GM23248 (cell line): ENCODE results near the gene DNAJC7. TPM values are rescaled to one million over a fixed set of nuclear protein-coding genes. Genes with fewer than 3 reads are reported as not detected.

Source experiments
- DNase-seq: peaks from one replicate; pipeline ENCODE4 v3.0.0-alpha.2; 2015
- H2AFZ ChIP-seq: fragments of 200-600 bp; sonication (generic); 2 replicates; pipeline ENCODE4 v1.6.1; 2016; ENCODE audit warnings: antibody characterized with exemption
- H3F3A ChIP-seq: fragments of 200-600 bp; sonication (generic); 2 replicates; pipeline ENCODE4 v1.6.1; 2016; ENCODE audit warnings: mild to moderate bottlenecking, antibody characterized with exemption, mixed run types; ENCODE audit not compliant: insufficient read depth
- H3K27ac ChIP-seq: fragments of 200-600 bp; sonication (generic); 2 replicates; pipeline ENCODE4 v1.5.1; 2016; ENCODE audit warnings: mild to moderate bottlenecking
- H3K27me3 ChIP-seq: fragments of 200-600 bp; sonication (generic); replicated peaks from 2 replicates; pipeline ENCODE4 v1.6.1; 2016; ENCODE audit warnings: mild to moderate bottlenecking; ENCODE audit not compliant: insufficient read depth
- H3K36me3 ChIP-seq: fragments of 200-600 bp; sonication (generic); 2 replicates; pipeline ENCODE4 v1.6.1; 2016; ENCODE audit warnings: low read depth, mild to moderate bottlenecking
- H3K4me1 ChIP-seq: fragments of 200-600 bp; sonication (generic); 2 replicates; pipeline ENCODE4 v1.6.1; 2016; ENCODE audit warnings: mild to moderate bottlenecking; ENCODE audit not compliant: insufficient read depth
- H3K4me2 ChIP-seq: fragments of 200-600 bp; sonication (generic); one replicate; pipeline ENCODE4 v1.6.1; 2016; ENCODE audit warnings: mild to moderate bottlenecking; ENCODE audit not compliant: unreplicated experiment
- H3K4me3 ChIP-seq: fragments of 200-600 bp; sonication (generic); 2 replicates; pipeline ENCODE4 v1.5.1; 2016; ENCODE audit warnings: mild to moderate bottlenecking
- H3K79me2 ChIP-seq: fragments of 200-600 bp; sonication (generic); 2 replicates; pipeline ENCODE4 v1.6.1; 2016; ENCODE audit warnings: mild to moderate bottlenecking; ENCODE audit not compliant: insufficient read depth
- H3K9ac ChIP-seq: fragments of 200-600 bp; sonication (generic); 2 replicates; pipeline ENCODE4 v1.6.1; 2016; ENCODE audit warnings: mild to moderate bottlenecking
- H3K9me2 ChIP-seq: fragments of 200-600 bp; sonication (generic); 2 replicates; pipeline ENCODE4 v1.6.1; 2016; ENCODE audit warnings: mixed run types, mild to moderate bottlenecking, moderate library complexity; ENCODE audit not compliant: insufficient read depth
- H3K9me3 ChIP-seq: fragments of 200-600 bp; sonication (generic); one replicate; pipeline ENCODE4 v1.6.1; 2017; ENCODE audit warnings: low read depth
- H4K20me1 ChIP-seq: fragments of 200-600 bp; sonication (generic); 2 replicates; pipeline ENCODE4 v1.6.0; 2016; ENCODE audit not compliant: insufficient read depth
- EZH2 ChIP-seq: fragments of 200-600 bp; sonication (generic); IDR thresholded peaks from 2 replicates; pipeline ENCODE4 v1.6.1; 2018; ENCODE audit warnings: antibody characterized with exemption, mild to moderate bottlenecking; ENCODE audit not compliant: insufficient read depth, poor library complexity, severe bottlenecking
- EZH2phosphoT487 ChIP-seq: fragments of 200-600 bp; sonication (generic); IDR thresholded peaks from 2 replicates; pipeline ENCODE4 v1.6.1; 2018; ENCODE audit warnings: antibody characterized with exemption, moderate library complexity, mild to moderate bottlenecking, low read depth; ENCODE audit not compliant: insufficient read depth
- WGBS, 2 experiments: methylation state at CpG; one replicate each; pipeline ENCODE4 v1.1.6; 2015 to 2017; ENCODE audit warnings: low lambda C conversion rate in 2 of 2, low coverage in 1 of 2; ENCODE audit errors: missing lambda C conversion rate in 2 of 2; 5-methylcytosine and 5-hydroxymethylcytosine counted together
- in situ Hi-C: fragments of 300-500 bp; cut with MboI; formaldehyde crosslinking; loops from 2 replicates; pipeline ENCODE4 v1.15.0; 2020
- polyA plus RNA-seq: library from polyadenylated mRNA; unstranded; fragments of >200 nt; fragmentation: Nextera tagmentation; extraction: Ambion mirVana; gene quantifications from 2 replicates; pipeline ENCODE4 v1.2.1, GENCODE V29; 2016
- total RNA-seq: library from RNA; depleted of rRNA; stranded (reverse); fragments of >200 nt; shearing (Covaris generic); gene quantifications from 2 replicates; pipeline ENCODE4 v1.2.3, GENCODE V29; 2014

Gene DNAJC7
- total and polyA plus RNA-seq, 2 experiments from 2014 or later = 61.6 to 73.5 TPM

DNA sequence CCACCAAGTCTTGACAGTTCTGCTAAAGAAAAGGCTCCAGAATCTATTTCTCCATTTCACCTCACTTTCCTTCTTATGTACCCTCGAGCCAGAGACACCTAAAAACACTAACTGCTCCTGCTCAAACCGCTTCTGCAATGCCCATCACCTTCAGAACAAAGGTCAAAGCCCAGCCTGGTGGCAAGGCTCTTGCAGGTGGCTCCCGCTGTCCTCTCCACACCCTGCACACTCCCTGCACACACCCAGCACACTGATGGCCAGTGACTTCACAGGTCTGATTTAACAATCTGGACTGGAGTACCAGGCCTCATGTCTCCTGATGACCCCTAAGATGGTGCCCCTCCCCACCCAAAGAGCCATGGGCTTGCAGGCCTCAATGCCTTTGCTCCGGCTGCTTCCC is 43.0 kb upstream of the DNAJC7 start:
- WGBS, 2 experiments = 37 to 57% methylated on average over 3 to 4 of the region's 4 CpGs
- Histone ChIP-seq H3K9me2 (no peaks in the 10 kb centered on the region), H3F3A (no peaks in the 10 kb centered on the region), H3K4me2 (no peak overlapping the region), H3K4me3 (no peak overlapping the region), H3K79me2 (no peaks in the 10 kb centered on the region), H4K20me1 (no peaks in the 10 kb centered on the region), H2AFZ (no peak overlapping the region), H3K27me3 (peaks cover 1% of the 10 kb centered on the region; the same call in 1 of the 2 replicates), H3K4me1 (no peaks in the 10 kb centered on the region), H3K36me3 (no peaks in the 10 kb centered on the region), H3K9me3 (no peaks in the 10 kb centered on the region), H3K9ac (no peak overlapping the region), H3K27ac (no peak overlapping the region)
- DNase-seq = no peak
- TF ChIP-seq EZH2 = no peak
- no peak for TF ChIP-seq EZH2phosphoT487
- in situ Hi-C loops = no loop called here

GRCh38 chr17:42059815-42060214 is 42.6 kb upstream of the DNAJC7 start:
- in situ Hi-C loops = no loop called here
- Histone ChIP-seq H3K27ac (no peak overlapping the region), H3K79me2 (no peaks in the 10 kb centered on the region), H3K4me2 (no peak overlapping the region), H3K9me2 (no peaks in the 10 kb centered on the region), H3K27me3 (peaks cover 5% of the 10 kb centered on the region; the same call in 1 of the 2 replicates), H3K36me3 (no peaks in the 10 kb centered on the region), H3K4me1 (no peaks in the 10 kb centered on the region), H4K20me1 (no peaks in the 10 kb centered on the region), H3K9ac (no peak overlapping the region), H3F3A (no peaks in the 10 kb centered on the region), H3K9me3 (no peaks in the 10 kb centered on the region), H2AFZ (no peak overlapping the region), H3K4me3 (no peak overlapping the region)
- WGBS, 2 experiments = 36 to 42% methylated on average over 4 of the region's 4 CpGs
- TF ChIP-seq EZH2 = no peak
- no peak for TF ChIP-seq EZH2phosphoT487
- DNase-seq = no peak

GRCh38 chr17:42058063-42058462 is 40.8 kb upstream of the DNAJC7 start:
- Histone ChIP-seq H3K4me3 (no peak overlapping the region), H3K9me3 (no peaks in the 10 kb centered on the region), H3K4me2 (no peak overlapping the region), H3K27me3 (peaks cover 14% of the 10 kb centered on the region), H3K36me3 (no peaks in the 10 kb centered on the region), H3K9me2 (no peaks in the 10 kb centered on the region), H3K79me2 (no peaks in the 10 kb centered on the region), H3K27ac (no peak overlapping the region), H3K9ac (no peak overlapping the region), H3F3A (no peaks in the 10 kb centered on the region), H2AFZ (no peak overlapping the region), H4K20me1 (no peaks in the 10 kb centered on the region), H3K4me1 (no peaks in the 10 kb centered on the region)
- in situ Hi-C loops = no loop called here
- 43 to 52% methylated on average over 7 of the region's 7 CpGs for WGBS, 2 experiments
- no peak for DNase-seq
- no peak for TF ChIP-seq EZH2phosphoT487
- no peak for TF ChIP-seq EZH2

DNA sequence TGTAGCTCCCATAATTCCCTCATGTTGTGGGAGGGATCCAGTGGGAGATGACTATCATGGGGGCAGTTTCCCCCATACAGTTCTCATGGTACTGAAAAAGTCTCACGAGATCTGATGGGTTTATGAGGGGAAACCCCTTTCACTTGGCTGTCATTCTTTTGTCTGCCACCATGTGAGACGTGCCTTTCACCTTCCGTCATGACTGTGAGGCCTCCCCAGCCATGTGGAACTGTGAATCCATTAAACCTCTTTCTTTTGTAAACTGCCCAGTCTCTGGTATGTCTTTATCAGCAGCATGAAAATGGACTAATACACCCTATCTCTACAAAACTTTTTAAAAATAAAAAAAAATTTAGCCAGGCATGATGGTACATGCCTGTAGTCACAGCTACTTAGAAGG is 39.4 kb upstream of the DNAJC7 start:
- H3F3A ChIP-seq = no peaks in the 10 kb centered on the region
- no peak overlapping the region for H3K4me3 ChIP-seq
- no peaks in the 10 kb centered on the region for H3K36me3 ChIP-seq
- no peaks in the 10 kb centered on the region for H3K79me2 ChIP-seq
- no peak overlapping the region for H3K9ac ChIP-seq
- no peaks in the 10 kb centered on the region for H3K9me3 ChIP-seq
- H3K4me1 ChIP-seq = no peaks in the 10 kb centered on the region
- H3K4me2 ChIP-seq = no peak overlapping the region
- H3K27ac ChIP-seq = no peak overlapping the region
- peaks cover 14% of the 10 kb centered on the region for H3K27me3 ChIP-seq
- WGBS, 2 experiments = 49 to 55% methylated on average over 3 of the region's 3 CpGs
- no peak overlapping the region for H2AFZ ChIP-seq
- no peaks in the 10 kb centered on the region for H3K9me2 ChIP-seq
- TF ChIP-seq EZH2phosphoT487 (no peak), EZH2 (no peak)
- no peaks in the 10 kb centered on the region for H4K20me1 ChIP-seq
- in situ Hi-C loops = no loop called here
- no peak for DNase-seq

DNA sequence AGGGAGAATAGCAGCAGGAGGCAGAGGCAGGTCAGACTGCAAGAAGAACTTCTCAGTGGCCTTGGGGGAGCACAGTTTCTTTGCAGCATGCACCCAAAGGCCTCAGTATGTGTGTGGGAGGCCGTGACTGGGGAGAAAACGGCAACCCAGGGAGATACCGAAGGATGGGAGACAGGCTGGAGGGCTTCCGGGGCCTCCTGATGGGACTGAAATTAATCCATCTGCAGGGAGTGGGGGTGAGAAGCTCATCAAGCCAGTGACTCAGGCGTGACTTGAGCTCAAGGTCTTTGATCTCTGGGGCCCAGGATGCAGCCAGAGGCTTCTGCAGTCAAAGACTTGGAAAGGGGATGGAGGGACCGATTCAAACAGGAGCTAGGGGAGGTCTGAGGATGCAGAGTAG is 38.3 kb upstream of the DNAJC7 start:
- no peak for TF ChIP-seq EZH2
- Histone ChIP-seq H3K79me2 (no peaks in the 10 kb centered on the region), H3K27me3 (peaks cover 22% of the 10 kb centered on the region), H2AFZ (no peak overlapping the region), H3K4me1 (no peaks in the 10 kb centered on the region), H3K27ac (no peak overlapping the region), H3K4me3 (no peak overlapping the region), H3K9me3 (no peaks in the 10 kb centered on the region), H4K20me1 (no peaks in the 10 kb centered on the region), H3K9ac (no peak overlapping the region), H3K36me3 (no peaks in the 10 kb centered on the region), H3F3A (no peaks in the 10 kb centered on the region), H3K4me2 (no peak overlapping the region), H3K9me2 (no peaks in the 10 kb centered on the region)
- DNase-seq = peak; percentile 64
- WGBS, 2 experiments = 13 to 25% methylated on average over 6 of the region's 6 CpGs
- in situ Hi-C loops = no loop called here
